ENCODE data around the gene LPIN2. TPM values are rescaled to one million over a fixed set of nuclear protein-coding genes. Genes with fewer than 3 reads are reported as not detected.

LPIN2 gene
- polyA plus RNA-seq, 1 donor (not counting 4 experiments of a cell fraction or from before 2014, with no cell fraction given): 3.9 TPM

GRCh38 chr18:2971741-2972552, 41.0 kb downstream of the LPIN2 start:
- H3K27ac ChIP-seq (ENCODE audit: control insufficient read depth, insufficient read depth, low read length): no peak overlapping the region
- H2AFZ ChIP-seq (ENCODE audit: control insufficient read depth, low read length): no peak overlapping the region

GRCh38 chr18:2970772-2971659, 41.9 kb downstream of the LPIN2 start:
- Histone ChIP-seq H2AFZ (ENCODE audit: control insufficient read depth, low read length) (no peak overlapping the region), H3K36me3 (ENCODE audit: control insufficient read depth in 2 of 2, extremely low read depth in 1 of 2, insufficient read depth in 2 of 2, low read length in 2 of 2) (no peaks in the 10 kb centered on the region), H3K27me3 (ENCODE audit: control insufficient read depth, extremely low read depth, insufficient read depth, low read length) (no peaks in the 10 kb centered on the region), H4K20me1 (ENCODE audit: control insufficient read depth, extremely low read depth, insufficient read depth, low read length) (no peaks in the 10 kb centered on the region), H3K27ac (ENCODE audit: control insufficient read depth, insufficient read depth, low read length) (no peak overlapping the region), H3K9me1 (ENCODE audit: control insufficient read depth, extremely low read depth, insufficient read depth, low read length) (no peaks in the 10 kb centered on the region), H3K4me3 (ENCODE audit: control insufficient read depth in 2 of 3, extremely low read depth in 1 of 3, insufficient read depth in 2 of 3, low read depth in 1 of 3, low read length in 3 of 3) (no peak overlapping the region), H3K4me2 (ENCODE audit: control insufficient read depth, extremely low read depth, insufficient read depth, low read depth, low read length) (no peak overlapping the region), H3K4me1 (ENCODE audit: control insufficient read depth, extremely low read depth, insufficient read depth, low read length) (no peaks in the 10 kb centered on the region), H3K79me2 (ENCODE audit: control insufficient read depth, insufficient read depth, low read length) (no peaks in the 10 kb centered on the region), H3K9me3 (ENCODE audit: control insufficient read depth, low read depth, low read length) (no peaks in the 10 kb centered on the region), H3K9ac (ENCODE audit: control insufficient read depth, extremely low read depth, insufficient read depth, low read length) (no peak overlapping the region)
- DNase-seq (ENCODE audit: low read depth, low spot score): no peak
- no peak for FAIRE-seq
- dilution Hi-C loops (cut with MboI; ENCODE audit: extremely low pct_ligation_motif_present, low sequenced_read_pairs): no loop called here
- TF ChIP-seq CTCF (optimal IDR thresholded peaks at IDR 0.05 in 1 of 3, IDR thresholded peaks at IDR 0.05 in 1 of 3, conservative IDR thresholded peaks at IDR 0.05 in 1 of 3; ENCODE audit: extremely low read depth in 1 of 3, insufficient read depth in 2 of 3, low read length in 3 of 3) (no peak), EZH2 (IDR thresholded peaks at IDR 0.05; ENCODE audit: low read length) (no peak)

More at GRCh38 chr18:2971741-2972552, 41.0 kb downstream of the LPIN2 start:
- Histone ChIP-seq H3K36me3 (ENCODE audit: control insufficient read depth in 2 of 2, extremely low read depth in 1 of 2, insufficient read depth in 2 of 2, low read length in 2 of 2) (no peaks in the 10 kb centered on the region), H3K27me3 (ENCODE audit: control insufficient read depth, extremely low read depth, insufficient read depth, low read length) (no peaks in the 10 kb centered on the region), H3K4me2 (ENCODE audit: control insufficient read depth, extremely low read depth, insufficient read depth, low read depth, low read length) (no peak overlapping the region), H3K79me2 (ENCODE audit: control insufficient read depth, insufficient read depth, low read length) (no peaks in the 10 kb centered on the region), H3K4me3 (ENCODE audit: control insufficient read depth in 2 of 3, extremely low read depth in 1 of 3, insufficient read depth in 2 of 3, low read depth in 1 of 3, low read length in 3 of 3) (no peak overlapping the region), H3K9me3 (ENCODE audit: control insufficient read depth, low read depth, low read length) (no peaks in the 10 kb centered on the region), H3K4me1 (ENCODE audit: control insufficient read depth, extremely low read depth, insufficient read depth, low read length) (no peaks in the 10 kb centered on the region), H4K20me1 (ENCODE audit: control insufficient read depth, extremely low read depth, insufficient read depth, low read length) (no peaks in the 10 kb centered on the region), H3K9ac (ENCODE audit: control insufficient read depth, extremely low read depth, insufficient read depth, low read length) (no peak overlapping the region), H3K9me1 (ENCODE audit: control insufficient read depth, extremely low read depth, insufficient read depth, low read length) (no peaks in the 10 kb centered on the region)
- dilution Hi-C loops (cut with MboI; ENCODE audit: extremely low pct_ligation_motif_present, low sequenced_read_pairs): no loop called here
- FAIRE-seq (no peak), DNase-seq (ENCODE audit: low read depth, low spot score) (no peak)
- TF ChIP-seq EZH2 (IDR thresholded peaks at IDR 0.05; ENCODE audit: low read length): no peak
- TF ChIP-seq CTCF (optimal IDR thresholded peaks at IDR 0.05 in 1 of 3, IDR thresholded peaks at IDR 0.05 in 1 of 3, conservative IDR thresholded peaks at IDR 0.05 in 1 of 3; ENCODE audit: extremely low read depth in 1 of 3, insufficient read depth in 2 of 3, low read length in 3 of 3): no peak

Data from keratinocyte (primary cell).